Measurements from ENCODE around the gene BSG.

DNA sequence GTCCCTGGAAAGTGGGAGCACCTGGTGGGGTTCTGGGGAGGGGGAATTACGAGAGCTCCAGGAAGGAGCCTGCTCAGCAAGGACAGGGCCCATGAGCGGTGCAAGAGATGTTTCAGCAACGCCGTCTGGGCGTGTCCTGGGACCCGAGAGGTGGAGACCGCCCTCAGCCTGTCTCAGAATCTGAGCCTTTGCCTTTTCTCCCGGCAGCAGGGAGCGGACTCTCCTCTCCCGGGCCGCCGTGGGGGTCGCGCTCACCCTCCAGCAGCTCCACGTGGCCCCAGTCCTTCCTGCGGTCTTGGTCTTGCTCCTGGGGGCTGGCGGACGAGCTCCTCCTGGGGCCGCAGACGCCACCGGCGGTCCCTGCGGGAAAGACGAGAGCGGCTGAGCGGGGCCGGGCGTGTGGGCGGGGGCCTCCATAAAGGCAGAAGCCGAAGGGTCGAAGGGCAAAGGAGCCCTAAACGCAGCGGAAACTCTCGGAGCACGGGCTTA, 60.2 kb downstream of the BSG start:
- TF ChIP-seq, protein P1, sequence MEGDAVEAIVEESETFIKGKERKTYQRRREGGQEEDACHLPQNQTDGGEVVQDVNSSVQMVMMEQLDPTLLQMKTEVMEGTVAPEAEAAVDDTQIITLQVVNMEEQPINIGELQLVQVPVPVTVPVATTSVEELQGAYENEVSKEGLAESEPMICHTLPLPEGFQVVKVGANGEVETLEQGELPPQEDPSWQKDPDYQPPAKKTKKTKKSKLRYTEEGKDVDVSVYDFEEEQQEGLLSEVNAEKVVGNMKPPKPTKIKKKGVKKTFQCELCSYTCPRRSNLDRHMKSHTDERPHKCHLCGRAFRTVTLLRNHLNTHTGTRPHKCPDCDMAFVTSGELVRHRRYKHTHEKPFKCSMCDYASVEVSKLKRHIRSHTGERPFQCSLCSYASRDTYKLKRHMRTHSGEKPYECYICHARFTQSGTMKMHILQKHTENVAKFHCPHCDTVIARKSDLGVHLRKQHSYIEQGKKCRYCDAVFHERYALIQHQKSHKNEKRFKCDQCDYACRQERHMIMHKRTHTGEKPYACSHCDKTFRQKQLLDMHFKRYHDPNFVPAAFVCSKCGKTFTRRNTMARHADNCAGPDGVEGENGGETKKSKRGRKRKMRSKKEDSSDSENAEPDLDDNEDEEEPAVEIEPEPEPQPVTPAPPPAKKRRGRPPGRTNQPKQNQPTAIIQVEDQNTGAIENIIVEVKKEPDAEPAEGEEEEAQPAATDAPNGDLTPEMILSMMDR (IDR thresholded peaks at IDR 0.05) = no peak
- TF ChIP-seq POLR2A (IDR thresholded peaks at IDR 0.05) (no peak), EP300 (IDR thresholded peaks at IDR 0.05) (no peak)
